Testis (tissue), 3 donors: ENCODE results near the gene SYNE1. TPM values are rescaled to one million over a fixed set of nuclear protein-coding genes. Genes with fewer than 3 reads are reported as not detected.

Source experiments
- DNase-seq: peaks from one replicate; pipeline ENCODE4 v3.0.0-alpha.2; 2019
- H3K27ac ChIP-seq, 2 donors: fragments of 200-600 bp; sonication (generic); one replicate each; pipeline ENCODE4 v1.5.1; 2019
- H3K27me3 ChIP-seq: fragments of 200-600 bp; sonication (generic); one replicate; pipeline ENCODE4 v1.5.1; 2019
- H3K36me3 ChIP-seq: fragments of 200-600 bp; sonication (generic); one replicate; pipeline ENCODE4 v1.5.1; 2017; ENCODE audit warnings: low read depth; ENCODE audit errors: missing control alignments
- H3K4me1 ChIP-seq: fragments of 200-600 bp; sonication (generic); one replicate; pipeline ENCODE4 v1.5.1; 2019
- H3K4me3 ChIP-seq, 2 donors: fragments of 200-600 bp; sonication (generic); one replicate each; pipeline ENCODE4 v1.5.1; 2017 to 2019
- H3K9me3 ChIP-seq: fragments of 200-600 bp; sonication (generic); one replicate; pipeline ENCODE4 v1.5.1; 2017
- CTCF ChIP-seq, 3 experiments: fragments of 450-650 bp in 2 of 3; fragments of 200-600 bp in 1 of 3; sonication (generic) in 1 of 3; IDR thresholded peaks; one replicate each; pipeline ENCODE4 v1.5.1; 2016 to 2019; ENCODE audit warnings: antibody characterized with exemption in 3 of 3, mild to moderate bottlenecking in 2 of 3, moderate library complexity in 1 of 3
- POLR2A ChIP-seq: fragments of 450-650 bp; IDR thresholded peaks from one replicate; pipeline ENCODE4 v1.6.1; 2017; ENCODE audit warnings: antibody characterized with exemption, mild to moderate bottlenecking, moderate library complexity
- WGBS, 2 donors: methylation state at CpG; one replicate each; pipeline ENCODE4 v1.1.5; 2018; 5-methylcytosine and 5-hydroxymethylcytosine counted together
- intact Hi-C: fragments of 100-400 bp; cut with DNase I; formaldehyde crosslinking; loops from one replicate; pipeline ENCODE4 v1.15.1; 2023; ENCODE audit warnings: low total_unique reads
- polyA plus RNA-seq: library from polyadenylated mRNA; stranded (reverse); fragments of 350-450 nt; fragmentation: Illumina TruSeq; extraction: RNeasy Lipid Tissue Mini Kit (QIAGEN cat#74804); gene quantifications from one replicate; pipeline ENCODE4 v1.2.3, GENCODE V29; 2014; ENCODE audit warnings: low read depth, low replicate concordance; ENCODE audit not compliant: insufficient read depth
- total RNA-seq, 2 donors: library from RNA; depleted of rRNA; stranded (reverse); fragments of >200 nt; gene quantifications; one replicate each; pipeline ENCODE4 v1.2.3, GENCODE V29; 2016

SYNE1 gene
- total and polyA plus RNA-seq, 3 donors from 2014 or later: 57.2 to 255 (median 228) TPM

- no peaks in the 10 kb centered on the region for H3K36me3 ChIP-seq
- intact Hi-C loops: no loop called here
- H3K4me1 ChIP-seq: peaks cover 3% of the 10 kb centered on the region
- TF ChIP-seq CTCF (IDR thresholded peaks at IDR 0.05) (no peak), POLR2A (no peak)
- H3K27ac ChIP-seq: no peak overlapping the region
- no peak overlapping the region for H3K4me3 ChIP-seq
- no peak for DNase-seq
- H3K9me3 ChIP-seq: no peaks in the 10 kb centered on the region
- H3K27me3 ChIP-seq: no peaks in the 10 kb centered on the region
These were observed 475.7 kb downstream of the SYNE1 start for GRCh38 chr6:152161501-152161900.

- no peaks in the 10 kb centered on the region for H3K27me3 ChIP-seq
- no peak for DNase-seq
- H3K4me3 ChIP-seq: no peak overlapping the region
- no peak for TF ChIP-seq POLR2A
- TF ChIP-seq CTCF (IDR thresholded peaks at IDR 0.05): no peak
- 91 to 95% methylated on average over 3 of the region's 3 CpGs for WGBS, 2 donors
- no peaks in the 10 kb centered on the region for H3K36me3 ChIP-seq
- no peak overlapping the region for H3K27ac ChIP-seq
- no peaks in the 10 kb centered on the region for H3K4me1 ChIP-seq
- intact Hi-C loops: no loop called here
- H3K9me3 ChIP-seq: no peaks in the 10 kb centered on the region
These were observed 476.8 kb downstream of the SYNE1 start for GRCh38 chr6:152160346-152160745.

- 87 to 93% methylated on average over 8 of the region's 8 CpGs for WGBS, 2 donors
- no peak for TF ChIP-seq POLR2A
- no peak for TF ChIP-seq CTCF (IDR thresholded peaks at IDR 0.05)
- Histone ChIP-seq H3K4me1 (no peaks in the 10 kb centered on the region), H3K36me3 (no peaks in the 10 kb centered on the region), H3K27me3 (no peaks in the 10 kb centered on the region), H3K27ac (no peak overlapping the region), H3K4me3 (no peak overlapping the region), H3K9me3 (no peaks in the 10 kb centered on the region)
- intact Hi-C loops: no loop called here
- no peak for DNase-seq
These were observed 481.4 kb downstream of the SYNE1 start for GRCh38 chr6:152155792-152156191.

- Histone ChIP-seq H3K27ac (no peak overlapping the region), H3K4me1 (no peaks in the 10 kb centered on the region), H3K4me3 (no peak overlapping the region), H3K27me3 (no peaks in the 10 kb centered on the region), H3K36me3 (no peaks in the 10 kb centered on the region), H3K9me3 (no peaks in the 10 kb centered on the region)
- intact Hi-C loops: no loop called here
- TF ChIP-seq CTCF (IDR thresholded peaks at IDR 0.05) (no peak), POLR2A (no peak)
- 93 to 95% methylated on average over 17 of the region's 17 CpGs for WGBS, 2 donors
- no peak for DNase-seq
These were observed 482.4 kb downstream of the SYNE1 start for GRCh38 chr6:152154559-152155356.

- TF ChIP-seq POLR2A (no peak), CTCF (IDR thresholded peaks at IDR 0.05) (no peak)
These were observed 485.2 kb downstream of the SYNE1 start for GRCh38 chr6:152151920-152152319.

More at GRCh38 chr6:152151920-152152319, 485.2 kb downstream of the SYNE1 start:
- Histone ChIP-seq H3K4me3 (no peak overlapping the region), H3K36me3 (no peaks in the 10 kb centered on the region), H3K27me3 (no peaks in the 10 kb centered on the region), H3K27ac (no peak overlapping the region), H3K9me3 (no peaks in the 10 kb centered on the region), H3K4me1 (no peaks in the 10 kb centered on the region)
- DNase-seq: no peak
- WGBS, 2 donors: 83 to 94% methylated on average over 12 to 13 of the region's 13 CpGs
- intact Hi-C loops: no loop called here
